GM23248 (cell line): ENCODE data around the gene LYST. TPM values are rescaled to one million over a fixed set of nuclear protein-coding genes. Genes with fewer than 3 reads are reported as not detected.
A peak's percentile ranks its signal among the peaks of the same experiment; 100 is the strongest.

ENCODE experiments used
- DNase-seq: peaks from one replicate; pipeline ENCODE4 v3.0.0-alpha.2; 2015
- H2AFZ ChIP-seq: fragments of 200-600 bp; sonication (generic); 2 replicates; pipeline ENCODE4 v1.6.1; 2016; ENCODE audit warnings: antibody characterized with exemption
- H3F3A ChIP-seq: fragments of 200-600 bp; sonication (generic); 2 replicates; pipeline ENCODE4 v1.6.1; 2016; ENCODE audit warnings: mild to moderate bottlenecking, antibody characterized with exemption, mixed run types; ENCODE audit not compliant: insufficient read depth
- H3K27ac ChIP-seq: fragments of 200-600 bp; sonication (generic); 2 replicates; pipeline ENCODE4 v1.5.1; 2016; ENCODE audit warnings: mild to moderate bottlenecking
- H3K27me3 ChIP-seq: fragments of 200-600 bp; sonication (generic); replicated peaks from 2 replicates; pipeline ENCODE4 v1.6.1; 2016; ENCODE audit warnings: mild to moderate bottlenecking; ENCODE audit not compliant: insufficient read depth
- H3K36me3 ChIP-seq: fragments of 200-600 bp; sonication (generic); 2 replicates; pipeline ENCODE4 v1.6.1; 2016; ENCODE audit warnings: low read depth, mild to moderate bottlenecking
- H3K4me1 ChIP-seq: fragments of 200-600 bp; sonication (generic); 2 replicates; pipeline ENCODE4 v1.6.1; 2016; ENCODE audit warnings: mild to moderate bottlenecking; ENCODE audit not compliant: insufficient read depth
- H3K4me2 ChIP-seq: fragments of 200-600 bp; sonication (generic); one replicate; pipeline ENCODE4 v1.6.1; 2016; ENCODE audit warnings: mild to moderate bottlenecking; ENCODE audit not compliant: unreplicated experiment
- H3K4me3 ChIP-seq: fragments of 200-600 bp; sonication (generic); 2 replicates; pipeline ENCODE4 v1.5.1; 2016; ENCODE audit warnings: mild to moderate bottlenecking
- H3K79me2 ChIP-seq: fragments of 200-600 bp; sonication (generic); 2 replicates; pipeline ENCODE4 v1.6.1; 2016; ENCODE audit warnings: mild to moderate bottlenecking; ENCODE audit not compliant: insufficient read depth
- H3K9ac ChIP-seq: fragments of 200-600 bp; sonication (generic); 2 replicates; pipeline ENCODE4 v1.6.1; 2016; ENCODE audit warnings: mild to moderate bottlenecking
- H3K9me2 ChIP-seq: fragments of 200-600 bp; sonication (generic); 2 replicates; pipeline ENCODE4 v1.6.1; 2016; ENCODE audit warnings: mixed run types, mild to moderate bottlenecking, moderate library complexity; ENCODE audit not compliant: insufficient read depth
- H3K9me3 ChIP-seq: fragments of 200-600 bp; sonication (generic); one replicate; pipeline ENCODE4 v1.6.1; 2017; ENCODE audit warnings: low read depth
- H4K20me1 ChIP-seq: fragments of 200-600 bp; sonication (generic); 2 replicates; pipeline ENCODE4 v1.6.0; 2016; ENCODE audit not compliant: insufficient read depth
- EZH2 ChIP-seq: fragments of 200-600 bp; sonication (generic); IDR thresholded peaks from 2 replicates; pipeline ENCODE4 v1.6.1; 2018; ENCODE audit warnings: antibody characterized with exemption, mild to moderate bottlenecking; ENCODE audit not compliant: insufficient read depth, poor library complexity, severe bottlenecking
- EZH2phosphoT487 ChIP-seq: fragments of 200-600 bp; sonication (generic); IDR thresholded peaks from 2 replicates; pipeline ENCODE4 v1.6.1; 2018; ENCODE audit warnings: antibody characterized with exemption, moderate library complexity, mild to moderate bottlenecking, low read depth; ENCODE audit not compliant: insufficient read depth
- WGBS, 2 experiments: methylation state at CpG; one replicate each; pipeline ENCODE4 v1.1.6; 2015 to 2017; ENCODE audit warnings: low lambda C conversion rate in 2 of 2, low coverage in 1 of 2; ENCODE audit errors: missing lambda C conversion rate in 2 of 2; 5-methylcytosine and 5-hydroxymethylcytosine counted together
- in situ Hi-C: fragments of 300-500 bp; cut with MboI; formaldehyde crosslinking; loops from 2 replicates; pipeline ENCODE4 v1.15.0; 2020
- polyA plus RNA-seq: library from polyadenylated mRNA; unstranded; fragments of >200 nt; fragmentation: Nextera tagmentation; extraction: Ambion mirVana; gene quantifications from 2 replicates; pipeline ENCODE4 v1.2.1, GENCODE V29; 2016
- total RNA-seq: library from RNA; depleted of rRNA; stranded (reverse); fragments of >200 nt; shearing (Covaris generic); gene quantifications from 2 replicates; pipeline ENCODE4 v1.2.3, GENCODE V29; 2014

Gene LYST
- total and polyA plus RNA-seq, 2 experiments from 2014 or later = 5.1 to 9.0 TPM

GRCh38 chr1:235724730-235725129 is 142.0 kb downstream of the LYST start:
- Histone ChIP-seq H3K9me2 (no peaks in the 10 kb centered on the region), H3K9me3 (no peaks in the 10 kb centered on the region), H3F3A (0 out of 2 replicates have a peak, but pooled peaks cover 4% of the 10 kb centered on the region), H3K27me3 (no peaks in the 10 kb centered on the region), H3K27ac (no peak overlapping the region), H3K9ac (no peak overlapping the region), H3K79me2 (no peaks in the 10 kb centered on the region), H4K20me1 (no peaks in the 10 kb centered on the region), H3K4me1 (peaks cover 9% of the 10 kb centered on the region; the same call in 1 of the 2 replicates), H3K4me2 (no peak overlapping the region), H3K36me3 (peaks cover 17% of the 10 kb centered on the region; the same call in 1 of the 2 replicates), H3K4me3 (no peak overlapping the region), H2AFZ (no peak overlapping the region)
- in situ Hi-C loops = no loop called here
- WGBS, 2 experiments = 90 to 93% methylated on average over 2 of the region's 2 CpGs
- DNase-seq = no peak
- no peak for TF ChIP-seq EZH2phosphoT487
- no peak for TF ChIP-seq EZH2

GRCh38 chr1:235722858-235723257 is 143.8 kb downstream of the LYST start:
- Histone ChIP-seq H3K4me2 (no peak overlapping the region), H3K9ac (no peak overlapping the region), H3K9me2 (no peaks in the 10 kb centered on the region), H4K20me1 (no peaks in the 10 kb centered on the region), H3K4me3 (no peak overlapping the region), H3K27ac (no peak overlapping the region), H2AFZ (no peak overlapping the region), H3K4me1 (peaks cover 9% of the 10 kb centered on the region; the same call in 1 of the 2 replicates), H3K79me2 (no peaks in the 10 kb centered on the region), H3F3A (0 out of 2 replicates have a peak, but pooled peaks cover 4% of the 10 kb centered on the region), H3K27me3 (no peaks in the 10 kb centered on the region), H3K9me3 (no peaks in the 10 kb centered on the region), H3K36me3 (peaks cover 12% of the 10 kb centered on the region; the same call in 1 of the 2 replicates)
- no peak for DNase-seq
- no peak for TF ChIP-seq EZH2phosphoT487
- TF ChIP-seq EZH2 = no peak
- in situ Hi-C loops = no loop called here
- 99 to 100% methylated on average over 2 of the region's 2 CpGs for WGBS, 2 experiments

DNA sequence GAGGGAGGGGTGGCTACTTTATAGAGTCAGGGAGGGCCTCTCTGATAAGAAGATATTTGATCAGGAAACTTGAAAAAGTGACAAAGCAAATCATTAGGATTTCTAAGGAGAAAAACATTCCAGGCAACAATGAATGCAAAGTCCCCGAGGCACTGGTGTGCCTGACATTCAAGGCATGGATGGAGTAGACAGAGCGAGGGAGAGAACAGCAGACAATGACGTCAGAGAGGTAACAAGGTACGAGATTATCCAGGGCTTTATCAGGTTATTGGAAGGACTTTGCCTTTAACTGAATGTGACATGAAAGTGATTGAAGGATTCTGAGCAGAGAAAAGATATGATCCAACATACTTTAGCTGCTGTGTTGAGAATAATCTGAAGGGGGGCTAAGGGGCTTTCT is 144.7 kb downstream of the LYST start:
- WGBS, 2 experiments = 96 to 100% methylated on average over 4 of the region's 4 CpGs

DNA sequence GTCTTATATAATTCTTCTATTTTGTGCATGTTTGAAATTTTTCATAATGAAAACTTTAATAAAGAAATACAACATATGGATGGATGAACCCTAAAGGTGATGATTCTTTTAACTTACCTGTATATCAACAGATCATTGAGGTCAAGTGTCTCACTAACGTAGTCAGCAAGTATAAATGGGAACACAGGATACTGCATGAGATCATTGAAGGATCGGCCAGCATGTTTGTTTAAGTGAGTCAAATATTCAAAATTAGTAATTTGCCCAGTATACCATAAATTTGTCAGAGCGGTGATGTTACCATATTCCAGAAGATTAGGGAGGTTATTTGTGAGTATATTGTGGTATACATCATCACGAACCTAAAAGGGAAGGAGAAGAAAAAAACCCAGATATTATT is 146.2 kb downstream of the LYST start:
- Histone ChIP-seq H3K9me2 (no peaks in the 10 kb centered on the region), H3K4me2 (no peak overlapping the region), H3K4me1 (peaks cover 9% of the 10 kb centered on the region; the same call in 1 of the 2 replicates), H3K9me3 (no peaks in the 10 kb centered on the region), H3K27me3 (no peaks in the 10 kb centered on the region), H3F3A (0 out of 2 replicates have a peak, but pooled peaks cover 4% of the 10 kb centered on the region), H3K36me3 (peaks cover 9% of the 10 kb centered on the region; the same call in 1 of the 2 replicates), H3K4me3 (no peak overlapping the region), H3K79me2 (no peaks in the 10 kb centered on the region), H3K27ac (no peak overlapping the region), H2AFZ (no peak overlapping the region), H4K20me1 (no peaks in the 10 kb centered on the region), H3K9ac (no peak overlapping the region)
- peak; percentile 51 for DNase-seq
- TF ChIP-seq EZH2phosphoT487 = no peak
- 52 to 54% methylated on average over 4 of the region's 4 CpGs for WGBS, 2 experiments
- in situ Hi-C loops = no loop called here

More for the DNA sequence above, 144.7 kb downstream of the LYST start:
- H3K9me3 ChIP-seq = no peaks in the 10 kb centered on the region
- no peak overlapping the region for H3K4me3 ChIP-seq
- no peak overlapping the region for H3K4me2 ChIP-seq
- in situ Hi-C loops = no loop called here
- H3K27ac ChIP-seq = no peak overlapping the region
- H3K9ac ChIP-seq = no peak overlapping the region
- DNase-seq = no peak
- 0 out of 2 replicates have a peak, but pooled peaks cover 4% of the 10 kb centered on the region for H3F3A ChIP-seq
- H3K79me2 ChIP-seq = no peaks in the 10 kb centered on the region
- no peaks in the 10 kb centered on the region for H3K9me2 ChIP-seq
- H4K20me1 ChIP-seq = no peaks in the 10 kb centered on the region
- H3K4me1 ChIP-seq = peaks cover 9% of the 10 kb centered on the region; the same call in 1 of the 2 replicates
- H2AFZ ChIP-seq = no peak overlapping the region
- H3K27me3 ChIP-seq = no peaks in the 10 kb centered on the region
- peaks cover 9% of the 10 kb centered on the region; the same call in 1 of the 2 replicates for H3K36me3 ChIP-seq
- TF ChIP-seq EZH2 (no peak), EZH2phosphoT487 (no peak)
